A673 (cell line): ENCODE results near the gene PDE11A. TPM values are rescaled to one million over a fixed set of nuclear protein-coding genes. Genes with fewer than 3 reads are reported as not detected.

Experiments
- BruUV-seq: library from RNA; stranded (reverse); fragments of 400-500 nt; replicated peaks from 2 replicates; lab custom pipeline; 2021; lab: Mats Ljungman, UMichigan
- CTCF ChIA-PET: fragments of 300-600 bp; sonication (Branson Sonifier 250); formaldehyde crosslinking; loops from one replicate; lab custom pipeline; 2022; ENCODE audit warnings: antibody characterized with exemption; lab: Charles Lee
- POLR2A ChIA-PET: fragments of 300-600 bp; sonication (Branson Sonifier 250); formaldehyde crosslinking; loops from one replicate; lab custom pipeline; 2022; ENCODE audit warnings: antibody characterized with exemption; ENCODE audit not compliant: low non-redundant PET; lab: Charles Lee
- DNase-seq: peaks from one replicate; pipeline ENCODE4 v3.0.0-alpha.2; 2015; ENCODE audit warnings: low spot score
- H3K27ac ChIP-seq: fragments of 200-600 bp; sonication (generic); 2 replicates; pipeline ENCODE4 v1.5.1; 2016; ENCODE audit warnings: mixed run types, low read depth, mild to moderate bottlenecking, mixed read lengths, antibody characterized with exemption, low read length; ENCODE audit not compliant: poor library complexity, severe bottlenecking
- H3K27me3 ChIP-seq: fragments of 200-600 bp; sonication (generic); replicated peaks from 2 replicates; pipeline ENCODE4 v1.6.1; 2017; ENCODE audit warnings: mixed run types, low read depth, mild to moderate bottlenecking, mixed read lengths, antibody characterized with exemption, low read length; ENCODE audit not compliant: insufficient read depth, poor library complexity
- H3K36me3 ChIP-seq: fragments of 200-600 bp; sonication (generic); 2 replicates; pipeline ENCODE4 v1.6.1; 2016; ENCODE audit warnings: mixed run types, mild to moderate bottlenecking, mixed read lengths, antibody characterized with exemption, low read length; ENCODE audit not compliant: insufficient read depth, poor library complexity, severe bottlenecking
- H3K4me1 ChIP-seq: fragments of 200-600 bp; sonication (generic); 2 replicates; pipeline ENCODE4 v1.6.1; 2017; ENCODE audit warnings: mixed run types, mild to moderate bottlenecking, mixed read lengths, antibody characterized with exemption, low read length; ENCODE audit not compliant: insufficient read depth, poor library complexity, severe bottlenecking
- H3K4me3 ChIP-seq: fragments of 200-600 bp; sonication (generic); 2 replicates; pipeline ENCODE4 v1.5.1; 2016; ENCODE audit warnings: low read depth, mixed run types, mild to moderate bottlenecking, mixed read lengths, low read length; ENCODE audit not compliant: poor library complexity, severe bottlenecking
- H3K9me3 ChIP-seq: fragments of 200-600 bp; sonication (generic); 2 replicates; pipeline ENCODE4 v1.6.1; 2016; ENCODE audit warnings: mixed run types, low read depth, mild to moderate bottlenecking, mixed read lengths, antibody characterized with exemption, low read length; ENCODE audit not compliant: poor library complexity, severe bottlenecking
- CTCF ChIP-seq: fragments of 300-800, 200-600 bp; sonication (generic); conservative IDR thresholded peaks from 2 replicates; pipeline ENCODE4 v1.5.1; 2017; ENCODE audit warnings: low read depth, mild to moderate bottlenecking, antibody characterized with exemption, low read length, moderate library complexity, mixed read lengths
- EZH2 ChIP-seq: fragments of 200-600 bp; sonication (generic); IDR thresholded peaks from 2 replicates; pipeline ENCODE4 v1.6.1; 2017; ENCODE audit warnings: borderline replicate concordance, low read depth, mild to moderate bottlenecking, mixed read lengths, antibody characterized with exemption, low read length; ENCODE audit not compliant: poor library complexity, severe bottlenecking
- intact Hi-C: fragments of 100-400 bp; cut with micrococcal nuclease; formaldehyde crosslinking; loops from one replicate; pipeline ENCODE4 v1.10.0; 2022; ENCODE audit not compliant: unreplicated experiment
- total RNA-seq: library from RNA; stranded (reverse); gene quantifications from 2 replicates; pipeline ENCODE4 v1.2.3, GENCODE V29; 2021

Gene PDE11A
- total RNA-seq, 1 experiment from 2014 or later, result not detected

GRCh38 chr2:178112202-178113152 lies 39.9 kb upstream of the PDE11A start, which contains the start of gene RBM45:
Gene RBM45 (plus strand): TSS chr2:178112437. CDS start chr2:178112547, 110 bp downstream.
- no peaks in the 10 kb centered on the region for H3K9me3 ChIP-seq
- peak within 1 kb of the TSS; percentile 69 for H3K27ac ChIP-seq
- intact Hi-C loops, result loop anchor here (1.0 to 5.0 kb wide), 2 partner anchors 168 to 285 kb away; no protein-coding TSS in a partner anchor

DNA sequence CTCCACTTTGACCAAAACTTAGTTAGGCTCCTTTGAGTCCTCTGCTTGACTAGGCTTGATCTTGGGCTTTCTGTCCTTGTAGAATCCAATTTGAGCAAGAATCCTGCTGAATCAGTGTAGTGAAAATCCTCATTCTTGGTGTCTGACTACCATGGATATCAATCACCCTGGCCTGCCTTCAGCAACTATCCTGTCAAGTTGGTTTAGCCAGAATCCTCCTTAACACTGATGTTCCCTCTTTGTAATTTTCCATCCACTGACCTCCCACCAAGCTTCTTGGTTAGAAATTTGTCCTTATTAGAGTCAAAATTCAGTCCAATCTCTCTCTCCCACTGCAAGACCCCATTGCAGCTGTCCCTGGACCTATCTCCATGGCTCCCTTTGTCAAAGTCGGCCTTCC lies 39.2 kb upstream of the PDE11A start:
- no peak overlapping the region for H3K27ac ChIP-seq
- POLR2A ChIA-PET, result no interaction called here
- intact Hi-C loops, result loop anchor here (1.0 to 5.0 kb wide), 2 partner anchors 169 to 286 kb away; no protein-coding TSS in a partner anchor
- H3K27me3 ChIP-seq, result no peaks in the 10 kb centered on the region
- H3K36me3 ChIP-seq, result no peaks in the 10 kb centered on the region
- H3K4me3 ChIP-seq, result no peak overlapping the region
- no peak for DNase-seq
- TF ChIP-seq EZH2 (no peak), CTCF (no peak)
- H3K9me3 ChIP-seq, result no peaks in the 10 kb centered on the region
- CTCF ChIA-PET, result interaction anchor here (0.5 to 2.3 kb wide), 4 partner anchors 12 to 634 kb away, joined by 3 to 14 read pairs (median 4); no protein-coding TSS in a partner anchor
- peaks cover 5% of the 10 kb centered on the region for H3K4me1 ChIP-seq
- BruUV-seq, result no TSS peak

More at GRCh38 chr2:178112202-178113152, 39.9 kb upstream of the PDE11A start, which contains the start of gene RBM45:
- CTCF ChIA-PET, result interaction anchor here (0.5 to 2.3 kb wide), 6 partner anchors 12 to 633 kb away, joined by 3 to 14 read pairs (median 4); no protein-coding TSS in a partner anchor
- TF ChIP-seq EZH2, result no peak
- peak; percentile 98 for TF ChIP-seq CTCF
- no peaks in the 10 kb centered on the region for H3K36me3 ChIP-seq
- POLR2A ChIA-PET, result interaction anchor here (0.6 kb wide), 1 partner anchor 1098 kb away, joined by 3 read pairs; no protein-coding TSS in a partner anchor
- H3K27me3 ChIP-seq, result no peaks in the 10 kb centered on the region
- peak; percentile 96 for DNase-seq
- peaks cover 5% of the 10 kb centered on the region for H3K4me1 ChIP-seq
- H3K4me3 ChIP-seq, result peak within 1 kb of the TSS; percentile 96
- no TSS peak for BruUV-seq

- CTCF ChIA-PET, result no interaction called here
- POLR2A ChIA-PET, result no interaction called here
These were observed 38.1 kb upstream of the PDE11A start for GRCh38 chr2:178110681-178111080.

More at GRCh38 chr2:178110681-178111080, 38.1 kb upstream of the PDE11A start:
- peak; percentile 11 for DNase-seq
- Histone ChIP-seq H3K36me3 (no peaks in the 10 kb centered on the region), H3K4me1 (peaks cover 5% of the 10 kb centered on the region), H3K4me3 (no peak overlapping the region), H3K27me3 (no peaks in the 10 kb centered on the region), H3K9me3 (no peaks in the 10 kb centered on the region), H3K27ac (no peak overlapping the region)
- TF ChIP-seq EZH2, result no peak
- no peak for TF ChIP-seq CTCF
- BruUV-seq, result no TSS peak
- intact Hi-C loops, result loop anchor here (1.0 to 5.0 kb wide), 2 partner anchors 287 to 304 kb away; no protein-coding TSS in a partner anchor
